D721Med (cell line): ENCODE data around the gene ZCCHC2.

Source experiments
- DNase-seq: peaks from one replicate; pipeline ENCODE4 v3.0.0; 2011; ENCODE audit warnings: low spot score; ENCODE audit not compliant: insufficient read length
- FAIRE-seq: peaks from 2 replicates; lab custom pipeline; 2011; peaks lifted over from hg19 to GRCh38; lab: Jason Lieb, UNC
- TF ChIP-seq, protein P1 (sequence below): IDR thresholded peaks from 2 replicates; pipeline ENCODE4 v1.5.1; 2012; ENCODE audit warnings: mild to moderate bottlenecking, control low read depth; ENCODE audit not compliant: insufficient read depth; ENCODE audit errors: missing control alignments

ZCCHC2 gene

DNA sequence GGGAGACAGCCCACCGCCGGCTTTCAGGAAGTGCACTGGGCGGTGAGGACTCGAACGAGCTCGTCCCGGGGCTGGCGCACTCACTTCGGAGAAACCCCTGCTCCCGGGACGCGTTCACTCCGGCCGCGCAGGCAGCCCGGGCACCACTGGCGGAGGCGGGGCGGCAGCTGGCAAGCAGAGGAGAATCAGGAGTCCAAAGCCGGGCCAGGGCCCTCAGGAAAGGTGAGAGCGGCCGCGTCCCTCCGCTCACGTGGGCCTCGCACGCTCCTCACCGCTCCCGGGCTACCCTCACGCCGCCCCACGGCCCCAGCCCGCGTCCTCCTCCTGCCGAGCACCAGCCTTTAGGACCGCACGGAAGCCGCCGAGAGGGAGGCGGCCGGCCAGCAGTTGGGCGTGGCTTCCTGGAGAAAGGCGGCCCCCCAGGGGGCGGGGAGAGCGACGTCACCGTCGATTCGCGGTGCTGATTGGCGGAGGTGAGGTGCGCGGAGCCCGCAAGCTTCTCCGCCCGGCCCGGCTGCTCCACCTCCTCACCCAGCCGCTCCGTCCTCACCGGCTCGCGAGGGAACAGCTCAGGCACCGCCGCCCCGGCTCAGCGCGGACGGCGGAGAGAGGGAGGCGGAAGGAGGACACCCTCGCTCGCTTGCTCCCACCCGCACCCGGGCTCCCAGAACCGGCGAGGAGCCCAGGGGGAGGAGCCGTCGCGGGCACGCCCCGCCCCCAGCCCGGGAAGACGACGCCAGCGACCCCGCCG is at the start of gene ZCCHC2:
ZCCHC2 (plus strand) TSS at position 522 of the 751 bp plus-strand sequence. CDS start 400 bp downstream, outside the sequence.
- DNase-seq (peak; percentile 97), FAIRE-seq (peak; percentile 6)
- TF ChIP-seq, protein P1, sequence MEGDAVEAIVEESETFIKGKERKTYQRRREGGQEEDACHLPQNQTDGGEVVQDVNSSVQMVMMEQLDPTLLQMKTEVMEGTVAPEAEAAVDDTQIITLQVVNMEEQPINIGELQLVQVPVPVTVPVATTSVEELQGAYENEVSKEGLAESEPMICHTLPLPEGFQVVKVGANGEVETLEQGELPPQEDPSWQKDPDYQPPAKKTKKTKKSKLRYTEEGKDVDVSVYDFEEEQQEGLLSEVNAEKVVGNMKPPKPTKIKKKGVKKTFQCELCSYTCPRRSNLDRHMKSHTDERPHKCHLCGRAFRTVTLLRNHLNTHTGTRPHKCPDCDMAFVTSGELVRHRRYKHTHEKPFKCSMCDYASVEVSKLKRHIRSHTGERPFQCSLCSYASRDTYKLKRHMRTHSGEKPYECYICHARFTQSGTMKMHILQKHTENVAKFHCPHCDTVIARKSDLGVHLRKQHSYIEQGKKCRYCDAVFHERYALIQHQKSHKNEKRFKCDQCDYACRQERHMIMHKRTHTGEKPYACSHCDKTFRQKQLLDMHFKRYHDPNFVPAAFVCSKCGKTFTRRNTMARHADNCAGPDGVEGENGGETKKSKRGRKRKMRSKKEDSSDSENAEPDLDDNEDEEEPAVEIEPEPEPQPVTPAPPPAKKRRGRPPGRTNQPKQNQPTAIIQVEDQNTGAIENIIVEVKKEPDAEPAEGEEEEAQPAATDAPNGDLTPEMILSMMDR: no peak

DNA sequence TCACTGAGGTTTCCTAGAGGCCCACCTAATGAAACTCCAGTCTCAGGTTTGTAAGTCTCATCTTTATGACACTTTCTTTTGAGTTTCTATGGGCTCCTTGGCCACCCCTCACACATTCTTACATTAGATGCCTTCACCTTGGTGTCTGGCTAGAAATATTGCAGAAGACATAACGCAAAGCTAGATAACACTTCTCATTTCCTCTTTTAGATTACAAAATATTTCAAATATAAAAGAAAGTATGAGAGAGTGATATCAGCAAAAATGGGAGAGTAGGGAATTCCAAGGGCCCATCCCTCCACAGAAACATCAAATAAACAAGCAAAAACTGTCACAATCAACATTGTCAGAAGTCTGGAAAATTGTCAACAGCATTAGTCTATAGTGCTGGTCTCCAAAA is 43.3 kb upstream of the ZCCHC2 start:
- no peak for FAIRE-seq
- TF ChIP-seq, protein P1: no peak
- DNase-seq: no peak

DNA sequence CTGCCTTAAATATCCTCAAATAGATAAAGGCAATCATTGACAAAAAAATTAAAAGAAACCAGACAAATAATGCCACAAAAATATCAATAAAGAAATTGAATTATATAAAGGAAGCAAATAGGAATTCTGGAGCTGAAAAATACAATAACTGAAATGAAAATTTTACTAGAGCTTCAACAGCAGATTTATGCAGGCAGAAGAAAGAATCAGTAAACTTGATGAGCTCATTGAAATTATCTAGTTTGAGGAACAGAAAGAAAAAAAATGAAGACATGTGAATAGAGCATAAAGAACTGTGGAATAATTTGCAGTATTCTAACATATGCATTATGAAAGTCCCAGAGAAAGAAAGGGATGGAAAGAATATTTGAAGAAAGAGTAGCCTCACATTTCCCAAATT is 41.9 kb upstream of the ZCCHC2 start:
- DNase-seq (no peak), FAIRE-seq (no peak)
- TF ChIP-seq, protein P1: no peak

DNA sequence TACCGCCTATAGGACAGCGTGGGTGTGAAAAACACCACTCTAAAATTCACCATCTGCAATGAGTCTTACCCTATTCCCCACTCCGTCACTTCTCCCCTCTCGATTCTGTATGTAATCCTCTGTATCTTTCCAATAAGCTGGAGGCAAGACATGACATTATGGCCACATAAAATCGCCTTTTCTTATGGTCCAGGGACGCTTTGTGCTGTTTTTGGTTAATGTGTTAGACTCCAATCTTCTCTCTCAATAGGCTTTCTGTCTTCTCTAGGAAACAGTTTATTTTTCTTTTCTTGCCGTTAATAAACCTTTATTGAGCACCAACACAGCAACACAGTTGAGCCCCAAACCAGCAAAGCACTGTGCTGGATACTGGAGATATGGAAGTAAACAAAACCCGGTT is 37.9 kb upstream of the ZCCHC2 start:
- FAIRE-seq: peak; percentile 88
- TF ChIP-seq, protein P1: no peak

DNA sequence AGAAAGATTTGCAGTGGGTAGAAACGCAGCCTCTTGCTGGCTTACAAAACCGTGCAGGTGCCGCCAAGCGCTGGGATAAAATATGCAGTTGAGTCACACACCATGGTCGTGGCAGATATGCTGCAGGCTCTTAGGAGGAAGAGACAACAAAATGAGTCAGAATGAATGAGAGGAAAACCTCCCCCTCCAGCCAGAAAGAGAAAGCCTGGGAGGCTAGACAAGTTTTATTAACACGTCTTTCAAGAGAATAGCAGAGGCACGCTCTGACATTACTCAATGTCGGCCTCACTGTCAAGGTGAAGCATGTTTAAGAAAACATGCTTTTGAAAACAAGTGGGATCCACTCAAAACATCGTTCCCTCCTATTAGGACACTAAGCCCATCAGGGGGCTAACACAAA is 37.1 kb upstream of the ZCCHC2 start:
- DNase-seq (no peak), FAIRE-seq (peak; percentile 72)
- TF ChIP-seq, protein P1: no peak

More for the DNA sequence above, 37.9 kb upstream of the ZCCHC2 start:
- DNase-seq: no peak

DNA sequence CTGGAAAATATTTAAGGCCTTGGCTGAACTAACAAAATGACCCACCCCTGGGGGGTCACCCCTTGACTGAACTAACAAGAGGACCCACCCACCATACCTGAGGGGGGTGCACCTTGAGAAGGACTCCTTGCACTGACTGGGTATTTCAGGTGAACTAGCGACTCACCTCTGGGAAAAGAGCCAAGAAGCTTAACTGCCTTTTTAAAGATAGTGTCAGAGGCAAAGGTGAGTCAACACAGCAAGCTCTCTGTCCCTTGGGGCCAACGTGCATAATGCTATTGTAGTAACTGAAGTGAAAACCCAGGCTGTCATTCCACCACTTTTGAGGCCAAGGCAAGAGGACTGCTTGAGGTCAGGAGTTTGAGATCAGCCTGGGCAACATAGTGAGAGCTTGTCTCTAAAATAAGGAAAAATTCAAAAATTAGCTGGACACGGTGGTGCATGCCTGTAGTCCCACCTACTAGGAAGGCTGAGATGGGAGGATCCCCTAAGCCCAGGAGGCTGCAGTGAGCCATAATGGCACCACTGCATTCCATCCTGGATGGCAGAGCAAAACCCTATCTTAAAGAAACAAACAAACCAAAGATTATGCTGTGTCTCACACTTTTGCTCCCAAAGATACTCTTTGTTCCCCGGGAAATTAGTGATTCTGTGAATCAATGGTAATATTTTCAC is 36.4 kb upstream of the ZCCHC2 start:
- TF ChIP-seq, protein P1: no peak
- FAIRE-seq (peak; percentile 21), DNase-seq (no peak)

DNA sequence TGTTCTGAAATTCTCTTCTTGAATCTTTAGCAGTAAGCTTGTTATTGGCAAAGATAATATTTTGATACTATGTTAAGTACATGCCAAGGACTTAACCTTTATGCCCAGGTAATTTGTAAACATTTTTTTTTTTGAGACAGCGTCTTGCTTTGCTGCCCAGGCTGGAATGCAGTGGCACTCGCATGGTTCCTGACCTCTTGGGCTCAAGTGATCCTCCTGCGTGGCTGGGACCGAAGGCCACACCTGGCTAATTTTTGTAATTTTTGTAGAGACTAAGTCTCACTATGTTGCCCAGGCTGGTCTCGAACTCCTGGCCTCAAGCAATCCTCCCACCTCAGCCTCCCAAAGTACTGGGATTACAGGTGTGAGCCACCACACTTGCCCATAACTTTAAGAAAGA is 35.7 kb upstream of the ZCCHC2 start:
- DNase-seq: no peak
- TF ChIP-seq, protein P1: no peak
- FAIRE-seq: peak; percentile 89
